ENCODE data around the gene STAB1. TPM values are rescaled to one million over a fixed set of nuclear protein-coding genes. Genes with fewer than 3 reads are reported as not detected.

The STAB1 gene
- total RNA-seq, 1 donor from 2014 or later, result 152 TPM

DNA sequence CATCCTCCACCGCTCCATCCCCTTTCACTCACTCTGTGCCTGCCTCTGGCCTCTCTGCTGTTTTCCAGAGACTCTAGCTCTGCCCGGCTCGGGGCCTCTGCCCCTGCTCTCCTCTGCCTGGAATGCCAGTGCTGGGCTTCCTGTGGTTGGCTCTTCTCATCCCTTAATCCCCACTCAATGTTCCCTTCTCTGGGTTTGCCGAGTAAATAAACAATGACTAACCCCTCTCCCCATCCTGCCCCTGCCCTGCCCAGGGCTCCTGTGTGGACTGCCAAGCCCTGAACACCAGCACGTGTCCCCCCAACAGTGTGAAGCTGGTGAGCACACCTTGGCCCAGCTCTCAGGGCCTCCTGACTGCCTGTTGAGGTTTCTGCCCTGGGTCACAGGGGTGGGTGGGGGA, 12.2 kb downstream of the STAB1 start:
- DNase-seq, result no peak
- TF ChIP-seq, protein P1, sequence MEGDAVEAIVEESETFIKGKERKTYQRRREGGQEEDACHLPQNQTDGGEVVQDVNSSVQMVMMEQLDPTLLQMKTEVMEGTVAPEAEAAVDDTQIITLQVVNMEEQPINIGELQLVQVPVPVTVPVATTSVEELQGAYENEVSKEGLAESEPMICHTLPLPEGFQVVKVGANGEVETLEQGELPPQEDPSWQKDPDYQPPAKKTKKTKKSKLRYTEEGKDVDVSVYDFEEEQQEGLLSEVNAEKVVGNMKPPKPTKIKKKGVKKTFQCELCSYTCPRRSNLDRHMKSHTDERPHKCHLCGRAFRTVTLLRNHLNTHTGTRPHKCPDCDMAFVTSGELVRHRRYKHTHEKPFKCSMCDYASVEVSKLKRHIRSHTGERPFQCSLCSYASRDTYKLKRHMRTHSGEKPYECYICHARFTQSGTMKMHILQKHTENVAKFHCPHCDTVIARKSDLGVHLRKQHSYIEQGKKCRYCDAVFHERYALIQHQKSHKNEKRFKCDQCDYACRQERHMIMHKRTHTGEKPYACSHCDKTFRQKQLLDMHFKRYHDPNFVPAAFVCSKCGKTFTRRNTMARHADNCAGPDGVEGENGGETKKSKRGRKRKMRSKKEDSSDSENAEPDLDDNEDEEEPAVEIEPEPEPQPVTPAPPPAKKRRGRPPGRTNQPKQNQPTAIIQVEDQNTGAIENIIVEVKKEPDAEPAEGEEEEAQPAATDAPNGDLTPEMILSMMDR (IDR thresholded peaks at IDR 0.05), result no peak
- peak; percentile 18 for ATAC-seq
- Histone ChIP-seq H3K36me3 (no peaks in the 10 kb centered on the region), H3K9me3 (no peaks in the 10 kb centered on the region), H3K27me3 (no peaks in the 10 kb centered on the region), H3K4me3 (no peak overlapping the region), H3K27ac (no peak overlapping the region), H3K4me1 (no peaks in the 10 kb centered on the region)
- intact Hi-C loops (cut with DNase I), result no loop called here

- TF ChIP-seq, protein P1 (IDR thresholded peaks at IDR 0.05), result no peak
- no peaks in the 10 kb centered on the region for H3K27me3 ChIP-seq
- ATAC-seq (peak; percentile 12), DNase-seq (no peak)
- H3K36me3 ChIP-seq, result no peaks in the 10 kb centered on the region
- H3K9me3 ChIP-seq, result no peaks in the 10 kb centered on the region
- intact Hi-C loops (cut with DNase I), result no loop called here
- H3K4me3 ChIP-seq, result no peak overlapping the region
- no peak overlapping the region for H3K27ac ChIP-seq
- no peaks in the 10 kb centered on the region for H3K4me1 ChIP-seq
Measured at GRCh38 chr3:52509753-52510328, 14.7 kb downstream of the STAB1 start.

DNA sequence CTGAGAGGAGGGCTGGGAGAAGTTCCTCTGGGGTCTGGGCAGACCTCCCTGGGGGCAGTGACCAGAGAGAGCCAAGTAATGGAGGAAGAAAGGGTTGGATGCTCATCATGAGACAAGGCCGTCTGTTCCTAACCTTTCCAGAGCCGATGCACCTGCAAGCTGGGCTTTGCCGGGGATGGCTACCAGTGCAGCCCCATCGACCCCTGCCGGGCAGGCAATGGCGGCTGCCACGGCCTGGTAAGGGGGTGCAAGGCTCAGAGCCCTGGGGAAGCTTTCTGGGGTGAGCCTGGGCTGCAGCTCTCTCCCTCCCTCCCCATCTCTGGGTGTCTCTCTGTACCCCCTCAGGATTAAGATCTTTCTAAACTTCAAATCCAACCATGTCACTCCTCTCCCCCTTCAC, 16.4 kb downstream of the STAB1 start:
- H3K27me3 ChIP-seq, result no peaks in the 10 kb centered on the region
- no peaks in the 10 kb centered on the region for H3K36me3 ChIP-seq
- DNase-seq, result no peak
- no peaks in the 10 kb centered on the region for H3K4me1 ChIP-seq
- H3K9me3 ChIP-seq, result no peaks in the 10 kb centered on the region
- intact Hi-C loops (cut with DNase I), result no loop called here
- no peak overlapping the region for H3K27ac ChIP-seq
- no peak overlapping the region for H3K4me3 ChIP-seq
- TF ChIP-seq, protein P1 (IDR thresholded peaks at IDR 0.05), result no peak
- no peak for ATAC-seq

GRCh38 chr3:52512105-52512504, 17.0 kb downstream of the STAB1 start:
- DNase-seq (no peak), ATAC-seq (no peak)
- no peaks in the 10 kb centered on the region for H3K36me3 ChIP-seq
- no peaks in the 10 kb centered on the region for H3K4me1 ChIP-seq
- H3K4me3 ChIP-seq, result no peak overlapping the region
- H3K9me3 ChIP-seq, result no peaks in the 10 kb centered on the region
- no peaks in the 10 kb centered on the region for H3K27me3 ChIP-seq
- intact Hi-C loops (cut with DNase I), result no loop called here
- TF ChIP-seq, protein P1 (IDR thresholded peaks at IDR 0.05), result no peak
- H3K27ac ChIP-seq, result no peak overlapping the region

- H3K27me3 ChIP-seq, result no peaks in the 10 kb centered on the region
- H3K4me3 ChIP-seq, result no peak overlapping the region
- H3K4me1 ChIP-seq, result no peaks in the 10 kb centered on the region
- intact Hi-C loops (cut with DNase I), result no loop called here
- ATAC-seq, result no peak
- no peaks in the 10 kb centered on the region for H3K36me3 ChIP-seq
- H3K27ac ChIP-seq, result no peak overlapping the region
- TF ChIP-seq, protein P1 (IDR thresholded peaks at IDR 0.05), result no peak
- no peaks in the 10 kb centered on the region for H3K9me3 ChIP-seq
- no peak for DNase-seq
Measured at GRCh38 chr3:52512727-52513126, 17.6 kb downstream of the STAB1 start.

GRCh38 chr3:52513281-52513680, 18.1 kb downstream of the STAB1 start:
- H3K27me3 ChIP-seq, result no peaks in the 10 kb centered on the region
- intact Hi-C loops (cut with DNase I), result no loop called here
- H3K9me3 ChIP-seq, result no peaks in the 10 kb centered on the region
- no peaks in the 10 kb centered on the region for H3K36me3 ChIP-seq
- ATAC-seq, result no peak
- no peak overlapping the region for H3K4me3 ChIP-seq
- no peaks in the 10 kb centered on the region for H3K4me1 ChIP-seq
- TF ChIP-seq, protein P1 (IDR thresholded peaks at IDR 0.05), result no peak
- H3K27ac ChIP-seq, result no peak overlapping the region
- no peak for DNase-seq
